CD4-positive, CD25-positive, alpha-beta regulatory T cell (primary cell): ENCODE measurements around the gene SEMA5A. TPM values are rescaled to one million over a fixed set of nuclear protein-coding genes. Genes with fewer than 3 reads are reported as not detected.
"Not testable (repeated sequence)": the region's sequence is repeated elsewhere in the genome, so short reads cannot be mapped to it uniquely, and the experiment has no call there.

Experiments used
- ATAC-seq, 2 donors: fragments of 150-1000 bp; cut with Tn5 transposase; one replicate each; pipeline ENCODE4 v1.10.0; 2021; ENCODE audit warnings: low read depth in 2 of 2, moderate number of reproducible peaks in 2 of 2, moderate library complexity in 1 of 2
- DNase-seq, 3 donors: peaks; one replicate each; pipeline versions ENCODE4 v3.0.0 to v3.0.0-alpha.2; 2012 to 2022; ENCODE audit warnings: mixed read lengths in 1 of 3
- H3K27ac ChIP-seq: one replicate; pipeline ENCODE4 v1.7.0; 2013; ENCODE audit warnings: mild to moderate bottlenecking, low read length; ENCODE audit not compliant: insufficient read depth, poor library complexity, severe bottlenecking
- H3K27me3 ChIP-seq: one replicate; pipeline ENCODE4 v1.7.0; 2013; ENCODE audit warnings: low read length; ENCODE audit not compliant: control insufficient read depth, insufficient read depth
- H3K36me3 ChIP-seq: one replicate; pipeline ENCODE4 v1.7.0; 2013; ENCODE audit warnings: mild to moderate bottlenecking, low read length, moderate library complexity; ENCODE audit not compliant: control insufficient read depth, insufficient read depth
- H3K4me1 ChIP-seq: 2 replicates; pipeline ENCODE4 v1.7.0; 2013; ENCODE audit warnings: mild to moderate bottlenecking, low read length; ENCODE audit not compliant: insufficient read depth, control insufficient read depth, poor library complexity, severe bottlenecking
- H3K4me3 ChIP-seq: one replicate; pipeline ENCODE4 v1.7.0; 2013; ENCODE audit warnings: low read depth, mild to moderate bottlenecking, low read length, moderate library complexity
- H3K9me3 ChIP-seq, 2 experiments: 1 replicate in 1 of 2; 2 replicates in 1 of 2; pipeline ENCODE4 v1.7.0; 2013; ENCODE audit warnings: low read length in 2 of 2, mild to moderate bottlenecking in 1 of 2, moderate library complexity in 1 of 2; ENCODE audit not compliant: control insufficient read depth in 2 of 2
- H3K27ac Mint-ChIP-seq, 3 donors: one replicate each; pipeline ENCODE4 v1.8.0; 2020 to 2022; ENCODE audit warnings: mild to moderate bottlenecking in 3 of 3, mixed read lengths in 3 of 3, moderate library complexity in 2 of 3
- H3K27me3 Mint-ChIP-seq: one replicate; pipeline ENCODE4 v1.8.0; 2022; ENCODE audit warnings: mild to moderate bottlenecking, mixed read lengths
- H3K36me3 Mint-ChIP-seq: one replicate; pipeline ENCODE4 v1.8.0; 2020; ENCODE audit warnings: mixed read lengths
- H3K4me1 Mint-ChIP-seq, 4 donors: one replicate each; pipeline ENCODE4 v1.8.0; 2020 to 2022; ENCODE audit warnings: mixed read lengths in 4 of 4, mild to moderate bottlenecking in 1 of 4
- H3K4me3 Mint-ChIP-seq, 4 donors: one replicate each; pipeline ENCODE4 v1.8.0; 2020 to 2022; ENCODE audit warnings: mild to moderate bottlenecking in 4 of 4, mixed read lengths in 4 of 4, moderate library complexity in 3 of 4
- H3K9me3 Mint-ChIP-seq, 7 donors: one replicate each; pipeline ENCODE4 v1.8.0; 2020 to 2022; ENCODE audit warnings: mixed read lengths in 7 of 7, mild to moderate bottlenecking in 3 of 7, moderate library complexity in 2 of 7
- polyA plus RNA-seq, 4 donors: library from polyadenylated mRNA; unstranded; fragments of 300-500 nt; fragmentation: Illumina TruSeq; gene quantifications; one replicate each; pipeline ENCODE4 v1.2.3, GENCODE V29; 2021
- total RNA-seq: library from RNA; stranded (reverse); gene quantifications from one replicate; pipeline ENCODE4 v1.2.3, GENCODE V29; 2022

Gene SEMA5A
- total and polyA plus RNA-seq, 5 donors from 2014 or later: 0.22 to 2.8 (median 0.31) TPM; not detected in 2

DNA sequence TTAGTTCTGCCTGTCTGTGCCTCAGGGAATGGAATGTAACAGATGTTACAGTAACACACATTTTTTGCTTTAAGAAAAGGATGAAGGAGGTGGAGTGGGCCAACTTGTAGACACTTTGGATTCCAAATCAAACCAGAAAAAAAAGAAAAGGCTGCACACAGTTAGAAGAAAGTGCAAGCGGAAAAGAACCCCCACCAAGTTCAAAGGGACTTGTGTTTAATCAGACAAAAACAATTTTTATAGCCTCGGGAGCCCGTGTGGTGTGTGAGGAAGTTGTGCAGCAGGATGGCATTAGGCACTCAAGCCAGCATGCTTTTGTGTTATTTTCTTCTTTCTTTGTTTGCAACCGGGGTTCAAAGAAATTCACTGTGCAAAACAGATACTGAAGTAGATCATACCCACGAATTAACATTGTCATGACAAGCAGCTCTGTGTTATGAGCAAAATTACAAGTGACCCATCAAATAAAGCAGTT, 189.5 kb downstream of the SEMA5A start:
- ATAC-seq (no peak), DNase-seq (no peak)
- Mint-ChIP-seq H3K4me3 (no peak overlapping the region), H3K27ac (no peak overlapping the region), H3K9me3 (peaks cover 3 to 17% (median 7%) of the 10 kb centered on the region in 7 donors), H3K27me3 (no peaks in the 10 kb centered on the region), H3K4me1 (no peaks in the 10 kb centered on the region), H3K36me3 (no peaks in the 10 kb centered on the region)
- Histone ChIP-seq H3K27me3 (no peaks in the 10 kb centered on the region), H3K4me3 (no peak overlapping the region), H3K27ac (no peak overlapping the region), H3K4me1 (no peaks in the 10 kb centered on the region), H3K36me3 (no peaks in the 10 kb centered on the region), H3K9me3 (no peaks in the 10 kb centered on the region)

DNA sequence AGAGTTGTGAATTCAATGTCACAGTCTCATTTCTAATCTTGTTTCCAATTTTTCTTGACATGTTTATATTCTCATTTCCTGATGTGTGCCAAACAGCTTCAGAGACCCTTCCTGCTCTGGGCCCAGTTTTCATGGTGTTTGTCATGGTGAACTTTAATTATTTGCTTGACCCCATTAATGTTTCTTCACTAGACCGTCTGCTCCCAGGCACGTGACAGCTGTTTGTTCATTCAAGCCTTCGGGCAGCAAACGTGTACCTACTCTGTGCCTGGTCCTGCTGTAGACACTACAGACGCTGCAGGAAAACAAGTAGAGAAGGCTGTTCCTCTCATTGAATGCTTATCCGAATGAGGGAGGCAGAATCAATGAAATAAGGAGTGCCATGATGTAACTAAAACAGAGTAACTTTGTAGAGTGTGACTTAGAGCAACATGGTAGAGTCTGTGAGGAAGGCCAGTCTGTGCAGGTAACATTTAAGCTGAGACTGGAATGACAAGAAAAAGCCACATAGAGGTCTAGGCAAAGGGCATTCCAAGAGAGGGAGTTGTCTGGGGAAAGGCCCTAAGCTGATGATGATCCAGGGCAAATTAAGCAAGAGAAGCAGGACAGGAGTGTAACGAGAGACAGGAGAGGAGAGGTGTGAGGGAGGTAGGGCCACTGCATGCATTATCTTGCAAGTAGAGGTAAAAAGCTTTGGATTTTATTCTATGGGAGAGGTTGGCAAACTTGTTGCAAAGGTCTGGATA, 191.4 kb downstream of the SEMA5A start:
- Histone ChIP-seq H3K27ac (no peak overlapping the region), H3K4me3 (no peak overlapping the region), H3K27me3 (no peaks in the 10 kb centered on the region), H3K9me3 (no peaks in the 10 kb centered on the region), H3K4me1 (no peaks in the 10 kb centered on the region), H3K36me3 (no peaks in the 10 kb centered on the region)
- Mint-ChIP-seq H3K9me3 (peaks cover 3 to 17% (median 7%) of the 10 kb centered on the region in 7 donors), H3K4me1 (no peaks in the 10 kb centered on the region), H3K27me3 (no peaks in the 10 kb centered on the region), H3K4me3 (no peak overlapping the region), H3K27ac (no peak overlapping the region), H3K36me3 (no peaks in the 10 kb centered on the region)
- no peak for ATAC-seq
- no peak for DNase-seq

- not testable (repeated sequence) for H3K27me3 Mint-ChIP-seq
Observed at GRCh38 chr5:9353048-9353447, 192.8 kb downstream of the SEMA5A start.

GRCh38 chr5:9351546-9351945, 194.3 kb downstream of the SEMA5A start:
- no peak overlapping the region for H3K4me3 Mint-ChIP-seq
- ATAC-seq (no peak), DNase-seq (no peak)
- Histone ChIP-seq H3K4me1 (no peaks in the 10 kb centered on the region), H3K27ac (no peak overlapping the region), H3K9me3 (no peaks in the 10 kb centered on the region), H3K27me3 (no peaks in the 10 kb centered on the region), H3K36me3 (no peaks in the 10 kb centered on the region), H3K4me3 (no peak overlapping the region)
- peaks cover 0 to 15% (median 7%) of the 10 kb centered on the region in 7 donors for H3K9me3 Mint-ChIP-seq
- no peak overlapping the region for H3K27ac Mint-ChIP-seq
- H3K4me1 Mint-ChIP-seq: no peaks in the 10 kb centered on the region
- no peaks in the 10 kb centered on the region for H3K36me3 Mint-ChIP-seq
- H3K27me3 Mint-ChIP-seq: no peaks in the 10 kb centered on the region

More at GRCh38 chr5:9353048-9353447, 192.8 kb downstream of the SEMA5A start:
- not testable (repeated sequence) for ATAC-seq, H3K4me3 Mint-ChIP-seq, H3K27me3 ChIP-seq, H3K4me1 ChIP-seq, H3K36me3 ChIP-seq, H3K27ac Mint-ChIP-seq, H3K36me3 Mint-ChIP-seq, DNase-seq, H3K4me1 Mint-ChIP-seq, H3K4me3 ChIP-seq, H3K9me3 ChIP-seq, H3K27ac ChIP-seq
- H3K9me3 Mint-ChIP-seq: peaks cover 3 to 17% (median 10%) of the 10 kb centered on the region in 7 donors

- DNase-seq: no peak
- Mint-ChIP-seq H3K4me1 (no peaks in the 10 kb centered on the region), H3K27ac (no peak overlapping the region), H3K9me3 (peaks cover 0 to 15% (median 6%) of the 10 kb centered on the region in 7 donors), H3K36me3 (no peaks in the 10 kb centered on the region), H3K27me3 (no peaks in the 10 kb centered on the region), H3K4me3 (no peak overlapping the region)
- ATAC-seq: no peak
- Histone ChIP-seq H3K36me3 (no peaks in the 10 kb centered on the region), H3K9me3 (no peaks in the 10 kb centered on the region), H3K27ac (no peak overlapping the region), H3K27me3 (no peaks in the 10 kb centered on the region), H3K4me1 (no peaks in the 10 kb centered on the region), H3K4me3 (no peak overlapping the region)
Observed at GRCh38 chr5:9350301-9350797, 195.5 kb downstream of the SEMA5A start.

DNA sequence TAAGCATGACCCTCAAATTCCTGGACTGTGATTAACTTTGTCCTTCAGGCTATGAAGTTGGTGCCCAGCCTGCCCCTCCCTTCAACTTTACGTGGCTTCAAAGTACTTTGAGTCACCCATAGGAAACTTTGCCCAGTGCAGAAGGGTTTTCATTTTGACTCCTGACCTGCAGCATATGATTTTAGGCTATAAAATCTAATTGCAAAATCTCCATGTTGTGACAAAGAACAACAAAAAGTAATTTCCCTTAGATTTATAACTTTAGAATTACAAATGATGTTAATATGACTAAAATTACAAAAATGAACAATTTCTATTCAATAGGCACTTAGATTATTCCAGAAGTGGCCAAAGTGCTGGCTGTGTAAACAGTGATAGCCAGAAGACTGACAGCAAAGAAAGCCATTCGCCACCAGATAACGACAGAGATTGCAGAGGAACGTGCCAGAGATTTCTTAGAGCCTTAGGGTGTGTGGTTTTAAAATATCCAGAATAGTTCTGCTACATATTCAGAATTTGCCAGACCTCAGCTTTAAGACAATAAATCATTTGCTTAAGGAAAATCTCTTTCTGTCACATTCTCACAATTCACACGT, 197.4 kb downstream of the SEMA5A start:
- Mint-ChIP-seq H3K4me3 (no peak overlapping the region), H3K4me1 (no peaks in the 10 kb centered on the region), H3K27ac (no peak overlapping the region), H3K36me3 (no peaks in the 10 kb centered on the region), H3K27me3 (no peaks in the 10 kb centered on the region), H3K9me3 (peaks cover 0 to 18% (median 0%) of the 10 kb centered on the region in 7 donors)
- ATAC-seq (no peak), DNase-seq (no peak)
- Histone ChIP-seq H3K27me3 (no peaks in the 10 kb centered on the region), H3K4me3 (no peak overlapping the region), H3K36me3 (no peaks in the 10 kb centered on the region), H3K27ac (no peak overlapping the region), H3K9me3 (no peaks in the 10 kb centered on the region), H3K4me1 (no peaks in the 10 kb centered on the region)

- H3K4me3 Mint-ChIP-seq: no peak overlapping the region
- Histone ChIP-seq H3K9me3 (no peaks in the 10 kb centered on the region), H3K4me3 (no peak overlapping the region), H3K4me1 (no peaks in the 10 kb centered on the region), H3K27me3 (no peaks in the 10 kb centered on the region), H3K36me3 (no peaks in the 10 kb centered on the region), H3K27ac (no peak overlapping the region)
- no peak overlapping the region for H3K27ac Mint-ChIP-seq
- H3K9me3 Mint-ChIP-seq: peaks cover 0 to 16% (median 0%) of the 10 kb centered on the region in 7 donors
- DNase-seq (no peak), ATAC-seq (no peak)
- H3K36me3 Mint-ChIP-seq: no peaks in the 10 kb centered on the region
- H3K27me3 Mint-ChIP-seq: no peaks in the 10 kb centered on the region
- H3K4me1 Mint-ChIP-seq: no peaks in the 10 kb centered on the region
Observed at GRCh38 chr5:9347541-9348295, 198.2 kb downstream of the SEMA5A start.
